ENCODE results near the gene EPHA2.

The EPHA2 gene

GRCh38 chr1:16153999-16154673 is 1.7 kb downstream of the EPHA2 start:
- Histone ChIP-seq H3K4me3 (ENCODE audit: low read depth, low read length) (peak overlapping the region; percentile 91), H3K27me3 (replicated peaks) (no peaks in the 10 kb centered on the region), H3K36me3 (replicated peaks) (peaks cover 28% of the 10 kb centered on the region), H3K27ac (no peak overlapping the region)
- in situ Hi-C loops (cut with HindIII; ENCODE audit: low pct_ligation_motif_present, low sequenced_read_pairs) = no loop called here
- no peak for TF ChIP-seq CTCF (IDR thresholded peaks at IDR 0.05; ENCODE audit: low read depth, low read length, missing control alignments)
- DNase-seq = no peak

GRCh38 chr1:16153096-16153998 is 2.5 kb downstream of the EPHA2 start:
- DNase-seq = no peak
- H3K27me3 ChIP-seq (replicated peaks) = no peaks in the 10 kb centered on the region
- peak overlapping the region; percentile 53 for H3K27ac ChIP-seq
- peaks cover 36% of the 10 kb centered on the region for H3K36me3 ChIP-seq (replicated peaks)
- TF ChIP-seq CTCF (IDR thresholded peaks at IDR 0.05; ENCODE audit: low read depth, low read length, missing control alignments) = no peak
- in situ Hi-C loops (cut with HindIII; ENCODE audit: low pct_ligation_motif_present, low sequenced_read_pairs) = no loop called here
- H3K4me3 ChIP-seq (ENCODE audit: low read depth, low read length) = peak overlapping the region; percentile 91

- in situ Hi-C loops (cut with HindIII; ENCODE audit: low pct_ligation_motif_present, low sequenced_read_pairs) = no loop called here
- peak overlapping the region; percentile 91 for H3K4me3 ChIP-seq (ENCODE audit: low read depth, low read length)
- peaks cover 44% of the 10 kb centered on the region for H3K36me3 ChIP-seq (replicated peaks)
- peak overlapping the region; percentile 53 for H3K27ac ChIP-seq
- DNase-seq = no peak
- no peak for TF ChIP-seq CTCF (IDR thresholded peaks at IDR 0.05; ENCODE audit: low read depth, low read length, missing control alignments)
- no peaks in the 10 kb centered on the region for H3K27me3 ChIP-seq (replicated peaks)
Measured at GRCh38 chr1:16152481-16153087, 3.3 kb downstream of the EPHA2 start.

GRCh38 chr1:16151995-16152384 is 3.9 kb downstream of the EPHA2 start:
- in situ Hi-C loops (cut with HindIII; ENCODE audit: low pct_ligation_motif_present, low sequenced_read_pairs) = no loop called here
- peak overlapping the region; percentile 53 for H3K27ac ChIP-seq
- H3K27me3 ChIP-seq (replicated peaks) = no peaks in the 10 kb centered on the region
- peak overlapping the region; percentile 91 for H3K4me3 ChIP-seq (ENCODE audit: low read depth, low read length)
- DNase-seq = no peak
- no peak for TF ChIP-seq CTCF (IDR thresholded peaks at IDR 0.05; ENCODE audit: low read depth, low read length, missing control alignments)
- peaks cover 50% of the 10 kb centered on the region for H3K36me3 ChIP-seq (replicated peaks)

GRCh38 chr1:16151196-16151994 is 4.5 kb downstream of the EPHA2 start:
- peak overlapping the region; percentile 15 for H3K4me3 ChIP-seq (ENCODE audit: low read depth, low read length)
- H3K27ac ChIP-seq = peak overlapping the region; percentile 53
- no peak for DNase-seq
- TF ChIP-seq CTCF (IDR thresholded peaks at IDR 0.05; ENCODE audit: low read depth, low read length, missing control alignments) = peak; percentile 18
- no peaks in the 10 kb centered on the region for H3K27me3 ChIP-seq (replicated peaks)
- peaks cover 52% of the 10 kb centered on the region for H3K36me3 ChIP-seq (replicated peaks)
- in situ Hi-C loops (cut with HindIII; ENCODE audit: low pct_ligation_motif_present, low sequenced_read_pairs) = no loop called here

Measured in brain microvascular endothelial cell (primary cell).